T-cell (primary cell): Measurements from ENCODE around the gene TMEM72. TPM values are rescaled to one million over a fixed set of nuclear protein-coding genes. Genes with fewer than 3 reads are reported as not detected.
A peak's percentile ranks its signal among the peaks of the same experiment; 100 is the strongest.

ENCODE experiments used
- ATAC-seq, 4 experiments: fragments of 200-7000 bp in 3 of 4; fragments of 150-1000 bp in 1 of 4; cut with Tn5 transposase; replicated peaks in 1 of 4; 1 replicate in 3 of 4; 2 replicates in 1 of 4; pipeline ENCODE4 v1.10.0; 2021; ENCODE audit warnings: moderate library complexity in 3 of 4, mild to moderate bottlenecking in 2 of 4, moderate number of reproducible peaks in 1 of 4
- CTCF ChIA-PET, 2 donors: fragments of 300-600 bp; sonication (Branson Sonifier 250); formaldehyde crosslinking; loops; one replicate each; lab custom pipeline; 2022; ENCODE audit warnings: antibody characterized with exemption in 2 of 2; lab: Charles Lee
- POLR2A ChIA-PET, 2 donors: fragments of 300-600 bp; sonication (Branson Sonifier 250); formaldehyde crosslinking; loops; one replicate each; lab custom pipeline; 2022; ENCODE audit warnings: antibody characterized with exemption in 2 of 2; lab: Charles Lee
- DNase-seq, 35 experiments: peaks; one replicate each; pipeline versions ENCODE4 v3.0.0 to v3.0.0-alpha.2; 2013 to 2023
- H3K27ac ChIP-seq: one replicate; pipeline ENCODE4 v1.5.1; 2013; ENCODE audit warnings: low read length
- H3K27me3 ChIP-seq, 2 experiments: replicated peaks in 1 of 2; 1 replicate in 1 of 2; 2 replicates in 1 of 2; pipeline versions ENCODE4 v1.6.1 to v1.7.0; 2013; ENCODE audit warnings: low read length in 1 of 2, mixed read lengths in 1 of 2; ENCODE audit not compliant: control insufficient read depth in 2 of 2, insufficient read depth in 2 of 2; ENCODE audit errors: extremely low read depth in 1 of 2
- H3K36me3 ChIP-seq, 2 donors: 1 replicate in 1 of 2; 2 replicates in 1 of 2; pipeline versions ENCODE4 v1.6.1 to v1.7.0; 2013; ENCODE audit warnings: low read length in 1 of 2; ENCODE audit not compliant: control insufficient read depth in 2 of 2, insufficient read depth in 1 of 2; ENCODE audit errors: extremely low read depth in 1 of 2
- H3K4me1 ChIP-seq, 2 experiments: 1 replicate in 1 of 2; 2 replicates in 1 of 2; pipeline versions ENCODE4 v1.6.1 to v1.7.0; 2013; ENCODE audit warnings: low read length in 2 of 2, mixed read lengths in 1 of 2; ENCODE audit not compliant: insufficient read depth in 2 of 2, control insufficient read depth in 1 of 2; ENCODE audit errors: extremely low read depth in 1 of 2
- H3K4me3 ChIP-seq, 2 donors: 1 replicate in 1 of 2; 2 replicates in 1 of 2; pipeline versions ENCODE4 v1.5.1 to v1.7.0; 2013; ENCODE audit warnings: mild to moderate bottlenecking in 2 of 2, low read length in 1 of 2, moderate library complexity in 1 of 2; ENCODE audit not compliant: control insufficient read depth in 1 of 2; ENCODE audit errors: extremely low read depth in 1 of 2
- H3K9me3 ChIP-seq: 2 replicates; pipeline ENCODE4 v1.7.0; 2013
- H3K27ac Mint-ChIP-seq, 2 donors: one replicate each; pipeline ENCODE4 v1.8.0; 2020 to 2021; ENCODE audit warnings: mild to moderate bottlenecking in 2 of 2, mixed read lengths in 2 of 2
- H3K27me3 Mint-ChIP-seq, 2 donors: one replicate each; pipeline ENCODE4 v1.8.0; 2021 to 2022; ENCODE audit warnings: mixed read lengths in 2 of 2
- H3K36me3 Mint-ChIP-seq: one replicate; pipeline ENCODE4 v1.8.0; 2021; ENCODE audit warnings: mixed read lengths
- H3K4me1 Mint-ChIP-seq, 3 donors: one replicate each; pipeline ENCODE4 v1.8.0; 2020 to 2022; ENCODE audit warnings: mixed read lengths in 3 of 3, mild to moderate bottlenecking in 1 of 3
- H3K4me3 Mint-ChIP-seq, 3 donors: one replicate each; pipeline ENCODE4 v1.8.0; 2020 to 2022; ENCODE audit warnings: mild to moderate bottlenecking in 3 of 3, mixed read lengths in 3 of 3, moderate library complexity in 3 of 3
- H3K9me3 Mint-ChIP-seq, 3 donors: one replicate each; pipeline ENCODE4 v1.8.0; 2020 to 2022; ENCODE audit warnings: mixed read lengths in 3 of 3
- WGBS: methylation state at CpG from one replicate; pipeline ENCODE4 v1.1.5; 2013; ENCODE audit warnings: missing lambda C conversion rate; ENCODE audit not compliant: insufficient coverage; 5-methylcytosine and 5-hydroxymethylcytosine counted together
- total RNA-seq, 35 experiments: library from RNA in 6 of 35; stranded (reverse) in 6 of 35; fragments of 120-200 nt in 1 of 35; gene quantifications; one replicate each; pipeline versions ENCODE4 v1.2.1 to v1.2.4 and lab custom pipeline; 2013 to 2026

The TMEM72 gene
- total RNA-seq, 5 donors from 2014 or later (not counting 1 experiment from before 2014, with no cell fraction given) = 0.13 TPM; not detected in 4

- Histone ChIP-seq H3K27me3 (no peaks in the 10 kb centered on the region), H3K9me3 (no peaks in the 10 kb centered on the region), H3K4me3 (no peak overlapping the region), H3K27ac (no peak overlapping the region), H3K4me1 (peaks cover 5 to 24% of the 10 kb centered on the region in 2 experiments), H3K36me3 (peaks cover 0 to 5% of the 10 kb centered on the region in 2 donors)
- 92% methylated on average over 2 of the region's 4 CpGs for WGBS
- Mint-ChIP-seq H3K4me3 (peak overlapping the region in 1 of 3 donors; percentile 3), H3K36me3 (peaks cover 19% of the 10 kb centered on the region), H3K4me1 (peaks cover 29 to 36% (median 35%) of the 10 kb centered on the region in 3 donors), H3K27ac (peak overlapping the region in 1 of 2 donors; percentile 66), H3K9me3 (peaks cover 0 to 3% (median 2%) of the 10 kb centered on the region in 3 donors), H3K27me3 (no peaks in the 10 kb centered on the region)
- ChIA-PET POLR2A (no interaction called here), CTCF (interaction anchor here in 1 of 2 donors (0.6 to 0.7 kb wide), 2 partner anchors 21 to 49 kb away, joined by 4 to 19 read pairs; no protein-coding TSS in a partner anchor)
- ATAC-seq (no peak), DNase-seq (peak in 1 of 35 experiments; percentile 8)
These were observed 45.9 kb downstream of the TMEM72 start for GRCh38 chr10:44956717-44957706.

GRCh38 chr10:44958196-44958897 lies 47.2 kb downstream of the TMEM72 start:
- H3K36me3 ChIP-seq = peaks cover 0 to 5% of the 10 kb centered on the region in 2 donors
- H3K27me3 Mint-ChIP-seq = peaks cover 0 to 4% of the 10 kb centered on the region in 2 donors
- peaks cover 29 to 36% (median 35%) of the 10 kb centered on the region in 3 donors for H3K4me1 Mint-ChIP-seq
- WGBS = no CpG with 5 or more reads among the region's 5 CpGs
- H3K9me3 ChIP-seq = no peaks in the 10 kb centered on the region
- peak overlapping the region; percentile 7 to 80 for H3K27ac Mint-ChIP-seq
- no peak for ATAC-seq
- H3K4me3 ChIP-seq = peak overlapping the region; percentile 74 to 82
- ChIA-PET POLR2A (no interaction called here), CTCF (interaction anchor here (0.7 to 1.5 kb wide), 2 partner anchors 19 to 26 kb away, joined by 3 to 19 read pairs; no protein-coding TSS in a partner anchor)
- peak overlapping the region; percentile 82 to 85 (median 83) for H3K4me3 Mint-ChIP-seq
- no peak overlapping the region for H3K27ac ChIP-seq
- H3K9me3 Mint-ChIP-seq = peaks cover 0 to 3% (median 2%) of the 10 kb centered on the region in 3 donors
- peak in 1 of 35 experiments; percentile 12 for DNase-seq
- peaks cover 19% of the 10 kb centered on the region for H3K36me3 Mint-ChIP-seq
- peaks cover 5 to 24% of the 10 kb centered on the region in 2 experiments for H3K4me1 ChIP-seq
- H3K27me3 ChIP-seq = peaks cover 0 to 3% of the 10 kb centered on the region in 2 experiments

GRCh38 chr10:44958898-44959246 lies 47.7 kb downstream of the TMEM72 start:
- H3K9me3 Mint-ChIP-seq = peaks cover 0 to 3% (median 2%) of the 10 kb centered on the region in 3 donors
- peaks cover 5 to 24% of the 10 kb centered on the region in 2 experiments for H3K4me1 ChIP-seq
- no peaks in the 10 kb centered on the region for H3K9me3 ChIP-seq
- peaks cover 17% of the 10 kb centered on the region for H3K36me3 Mint-ChIP-seq
- H3K4me1 Mint-ChIP-seq = peaks cover 29 to 36% (median 35%) of the 10 kb centered on the region in 3 donors
- ChIA-PET POLR2A (interaction anchor here in 1 of 2 donors (1.2 kb wide), 1 partner anchor 43 kb away, joined by 3 read pairs; no protein-coding TSS in a partner anchor), CTCF (interaction anchor here (0.6 to 1.5 kb wide), 2 partner anchors 26 to 37 kb away, joined by 3 read pairs; no protein-coding TSS in a partner anchor)
- ATAC-seq (no peak), DNase-seq (no peak)
- peak overlapping the region; percentile 74 to 82 for H3K4me3 ChIP-seq
- WGBS = 0% methylated on average over 1 of the region's 6 CpGs
- H3K36me3 ChIP-seq = peaks cover 0 to 5% of the 10 kb centered on the region in 2 donors
- H3K4me3 Mint-ChIP-seq = peak overlapping the region; percentile 82 to 85 (median 83)
- peak overlapping the region; percentile 36 to 80 for H3K27ac Mint-ChIP-seq
- H3K27me3 Mint-ChIP-seq = peaks cover 0 to 4% of the 10 kb centered on the region in 2 donors
- peaks cover 0 to 3% of the 10 kb centered on the region in 2 experiments for H3K27me3 ChIP-seq
- H3K27ac ChIP-seq = peak overlapping the region; percentile 18

DNA sequence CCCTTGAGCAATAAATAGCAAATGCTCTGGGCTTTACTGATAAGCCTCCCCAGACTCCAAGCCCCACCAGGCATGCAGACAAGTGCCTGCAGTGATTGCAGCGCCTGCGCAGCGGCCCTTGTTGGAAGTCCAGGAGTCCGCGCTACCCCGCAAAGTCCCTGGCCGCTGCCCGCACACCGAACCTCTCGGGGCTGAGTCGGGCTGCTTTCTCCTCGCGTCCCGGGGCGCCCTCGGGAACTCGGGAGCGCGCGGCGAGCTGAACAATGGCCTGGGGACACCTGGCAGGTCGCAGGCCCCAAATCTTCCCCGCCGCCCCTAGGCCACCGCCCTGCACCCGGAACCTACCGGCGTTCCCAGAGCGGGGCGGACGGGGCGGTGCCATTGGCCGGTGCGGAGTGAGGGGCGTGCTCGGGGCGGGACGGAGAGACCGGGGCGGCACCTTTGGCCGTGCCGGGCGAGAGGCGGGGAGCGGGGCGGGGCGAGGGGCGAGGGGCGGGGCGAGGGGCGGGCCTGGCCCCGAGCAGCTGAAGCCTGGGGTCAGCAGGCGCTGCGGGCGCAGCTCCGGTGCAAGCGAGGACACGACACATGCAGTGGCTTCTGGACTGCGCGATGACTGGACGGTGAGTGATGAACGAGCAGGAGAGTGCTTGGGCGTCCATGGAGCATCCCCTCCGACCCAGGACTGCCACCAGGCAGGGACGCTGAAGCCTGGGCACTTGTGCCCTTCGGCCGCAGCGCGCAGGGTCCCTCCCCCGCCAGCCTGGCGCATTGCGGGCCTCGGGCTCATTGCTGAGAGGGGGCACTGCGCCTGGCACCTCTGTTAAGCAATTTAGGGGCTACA lies 48.3 kb downstream of the TMEM72 start, which contains the start of gene RASSF4:
RASSF4 (plus strand) TSS at position 556 of the 841 bp plus-strand sequence. CDS start 10,401 bp downstream, outside the sequence.
- Histone ChIP-seq H3K4me1 (peaks cover 5 to 24% of the 10 kb centered on the region in 2 experiments), H3K27me3 (peaks cover 0 to 3% of the 10 kb centered on the region in 2 experiments), H3K36me3 (peaks cover 0 to 5% of the 10 kb centered on the region in 2 donors), H3K4me3 (peak within 1 kb of the TSS; percentile 74 to 82), H3K9me3 (no peaks in the 10 kb centered on the region), H3K27ac (peak within 1 kb of the TSS; percentile 18)
- Mint-ChIP-seq H3K36me3 (peaks cover 12% of the 10 kb centered on the region), H3K4me3 (peak within 1 kb of the TSS; percentile 82 to 85 (median 83)), H3K9me3 (peaks cover 0 to 3% (median 2%) of the 10 kb centered on the region in 3 donors), H3K27me3 (peaks cover 0 to 4% of the 10 kb centered on the region in 2 donors), H3K4me1 (peaks cover 29 to 35% (median 34%) of the 10 kb centered on the region in 3 donors), H3K27ac (peak within 1 kb of the TSS; percentile 36 to 80)
- WGBS = 2% methylated on average over 62 of the region's 74 CpGs
- CTCF ChIA-PET = interaction anchor here (0.6 to 1.5 kb wide), 2 partner anchors 27 to 36 kb away, joined by 3 read pairs; no protein-coding TSS in a partner anchor
- POLR2A ChIA-PET = interaction anchor here in 1 of 2 donors (1.2 kb wide), 1 partner anchor 42 kb away, joined by 3 read pairs; no protein-coding TSS in a partner anchor
- DNase-seq (peak; percentile 78 to 95 (median 86)), ATAC-seq (peak; percentile 100)

GRCh38 chr10:44960088-44960460 lies 48.9 kb downstream of the TMEM72 start:
- Mint-ChIP-seq H3K36me3 (peaks cover 12% of the 10 kb centered on the region), H3K27ac (no peak overlapping the region), H3K4me1 (peaks cover 28 to 33% (median 29%) of the 10 kb centered on the region in 3 donors), H3K4me3 (peak overlapping the region; percentile 82 to 85 (median 83)), H3K27me3 (peaks cover 0 to 4% of the 10 kb centered on the region in 2 donors), H3K9me3 (peaks cover 0 to 3% (median 2%) of the 10 kb centered on the region in 3 donors)
- ATAC-seq (no peak), DNase-seq (no peak)
- peak overlapping the region; percentile 52 to 74 for H3K4me3 ChIP-seq
- H3K4me1 ChIP-seq = peaks cover 5 to 24% of the 10 kb centered on the region in 2 experiments
- peaks cover 0 to 3% of the 10 kb centered on the region in 2 experiments for H3K27me3 ChIP-seq
- ChIA-PET CTCF (interaction anchor here in 1 of 2 donors (1.5 kb wide), 1 partner anchor 27 kb away, joined by 6 read pairs; no protein-coding TSS in a partner anchor), POLR2A (interaction anchor here in 1 of 2 donors (1.2 kb wide), 1 partner anchor 42 kb away, joined by 3 read pairs; no protein-coding TSS in a partner anchor)
- no peak overlapping the region for H3K27ac ChIP-seq
- H3K9me3 ChIP-seq = no peaks in the 10 kb centered on the region
- H3K36me3 ChIP-seq = peaks cover 0 to 5% of the 10 kb centered on the region in 2 donors
- WGBS = 67% methylated on average over 1 of the region's 8 CpGs
